Measurements from ENCODE around the gene ACAD10. TPM values are rescaled to one million over a fixed set of nuclear protein-coding genes. Genes with fewer than 3 reads are reported as not detected.
"Not testable (repeated sequence)": the region's sequence is repeated elsewhere in the genome, so short reads cannot be mapped to it uniquely, and the experiment has no call there.

The ACAD10 gene
- total and polyA plus RNA-seq, 2 donors, result 16.4 to 27.5 TPM

DNA sequence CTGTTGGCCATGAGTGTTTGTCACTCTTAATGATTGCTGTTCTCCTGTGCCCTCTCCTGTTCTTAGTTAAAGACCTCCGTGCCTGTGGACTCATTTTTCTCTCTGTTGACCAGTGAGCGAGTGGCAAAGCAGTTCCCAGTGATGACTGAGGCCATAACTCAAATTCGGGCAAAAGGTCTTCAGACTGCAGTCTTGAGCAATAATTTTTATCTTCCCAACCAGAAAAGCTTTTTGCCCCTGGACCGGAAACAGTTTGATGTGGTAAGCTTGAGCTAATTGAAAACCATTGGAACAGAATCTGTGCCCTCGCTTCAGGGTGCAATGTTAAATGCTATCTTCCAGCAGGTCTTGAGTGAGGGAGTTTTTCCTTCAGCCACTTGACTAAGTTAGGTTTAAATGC lies 19.8 kb downstream of the ACAD10 start:
- no peak for DNase-seq (ENCODE audit: extremely low spot score)
- Histone ChIP-seq H3K4me3 (ENCODE audit: low read depth, low read length) (no peak overlapping the region), H3K27ac (ENCODE audit: low read depth) (no peak overlapping the region), H3K36me3 (ENCODE audit: insufficient read depth) (peaks cover 7% of the 10 kb centered on the region), H3K4me1 (ENCODE audit: insufficient read depth) (no peaks in the 10 kb centered on the region)
- 79% methylated on average over 5 of the region's 5 CpGs for WGBS

DNA sequence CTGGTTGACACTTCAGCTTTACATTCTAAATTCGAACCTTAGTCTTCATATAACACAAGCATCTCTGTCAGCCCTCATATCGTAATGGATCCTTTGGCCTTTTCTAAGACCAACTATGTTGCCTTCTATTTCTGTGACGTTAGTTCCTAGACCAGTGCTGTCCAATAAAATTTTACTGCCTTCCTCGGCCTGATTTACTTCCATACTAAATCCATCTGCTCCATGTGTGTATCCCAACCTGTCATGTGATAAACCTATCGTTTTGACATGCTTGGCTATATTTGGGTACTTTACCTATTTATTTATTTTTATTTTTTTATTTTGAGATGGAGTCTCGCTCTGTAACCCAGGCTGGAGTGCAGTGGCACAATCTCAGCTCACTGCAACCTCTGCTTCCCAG lies 20.3 kb downstream of the ACAD10 start:
- no peak for DNase-seq (ENCODE audit: extremely low spot score)
- peaks cover 7% of the 10 kb centered on the region for H3K36me3 ChIP-seq (ENCODE audit: insufficient read depth)
- H3K4me1 ChIP-seq (ENCODE audit: insufficient read depth), result no peaks in the 10 kb centered on the region
- WGBS, result 57% methylated on average over 6 of the region's 6 CpGs
- no peak overlapping the region for H3K27ac ChIP-seq (ENCODE audit: low read depth)
- no peak overlapping the region for H3K4me3 ChIP-seq (ENCODE audit: low read depth, low read length)

GRCh38 chr12:111715279-111715678 lies 29.4 kb downstream of the ACAD10 start:
- Histone ChIP-seq H3K4me1 (ENCODE audit: insufficient read depth) (no peaks in the 10 kb centered on the region), H3K4me3 (ENCODE audit: low read depth, low read length) (no peak overlapping the region), H3K36me3 (ENCODE audit: insufficient read depth) (peaks cover 16% of the 10 kb centered on the region), H3K27ac (ENCODE audit: low read depth) (no peak overlapping the region)
- 67% methylated on average over 4 of the region's 4 CpGs for WGBS
- no peak for DNase-seq (ENCODE audit: extremely low spot score)

DNA sequence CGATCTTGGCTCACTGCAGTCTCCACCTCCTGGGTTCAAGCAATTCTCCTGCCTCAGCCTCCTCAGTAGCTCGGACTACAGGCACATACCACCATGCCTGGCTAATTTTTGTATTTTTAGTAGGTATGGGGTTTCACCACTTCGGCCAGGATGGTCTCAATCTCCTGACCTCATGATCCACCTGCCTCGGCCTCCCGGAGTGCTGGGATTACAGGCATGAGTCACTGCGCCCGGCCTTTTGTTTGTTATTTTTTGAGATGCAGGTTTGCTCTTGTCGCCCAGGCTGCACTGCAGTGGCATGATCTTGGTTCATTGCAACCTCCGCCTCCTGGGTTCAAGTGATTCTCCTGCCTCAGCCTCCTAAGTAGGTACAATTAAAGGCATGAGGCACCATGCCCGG lies 33.5 kb downstream of the ACAD10 start:
- not testable (repeated sequence) for H3K4me1 ChIP-seq (ENCODE audit: insufficient read depth); H3K27ac ChIP-seq (ENCODE audit: low read depth); H3K4me3 ChIP-seq (ENCODE audit: low read depth, low read length); DNase-seq (ENCODE audit: extremely low spot score)
- WGBS, result 93% methylated on average over 10 of the region's 10 CpGs
- peaks cover 10% of the 10 kb centered on the region for H3K36me3 ChIP-seq (ENCODE audit: insufficient read depth)

DNA sequence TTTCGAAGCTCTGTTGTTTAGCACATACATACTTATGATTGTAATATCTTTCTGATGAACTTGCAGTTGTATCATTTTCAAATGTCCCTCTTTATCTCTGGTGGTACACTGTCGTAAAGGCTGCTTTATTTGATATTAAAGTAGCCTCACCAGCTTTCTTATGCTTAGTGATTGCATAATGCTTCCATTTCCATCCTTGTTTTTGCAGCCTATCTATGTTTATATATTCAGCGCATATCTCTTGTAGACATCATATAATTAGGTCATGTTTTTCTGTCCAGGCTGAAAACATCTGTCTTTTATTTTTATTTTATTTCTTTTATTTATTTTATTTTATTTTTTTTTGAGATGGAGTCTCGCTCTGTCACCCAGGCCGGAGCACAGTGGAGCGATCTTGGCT lies 34.6 kb downstream of the ACAD10 start:
- Histone ChIP-seq H3K4me3 (ENCODE audit: low read depth, low read length) (no peak overlapping the region), H3K27ac (ENCODE audit: low read depth) (no peak overlapping the region), H3K4me1 (ENCODE audit: insufficient read depth) (no peaks in the 10 kb centered on the region), H3K36me3 (ENCODE audit: insufficient read depth) (peaks cover 10% of the 10 kb centered on the region)
- DNase-seq (ENCODE audit: extremely low spot score), result no peak
- 77% methylated on average over 6 of the region's 6 CpGs for WGBS

- not testable (repeated sequence) for DNase-seq (ENCODE audit: extremely low spot score); H3K4me1 ChIP-seq (ENCODE audit: insufficient read depth); H3K4me3 ChIP-seq (ENCODE audit: low read depth, low read length); H3K36me3 ChIP-seq (ENCODE audit: insufficient read depth); H3K27ac ChIP-seq (ENCODE audit: low read depth)
- 96% methylated on average over 46 of the region's 46 CpGs for WGBS
These were observed 38.0 kb downstream of the ACAD10 start for GRCh38 chr12:111723646-111724360.

- peaks cover 3% of the 10 kb centered on the region for H3K36me3 ChIP-seq (ENCODE audit: insufficient read depth)
- H3K27ac ChIP-seq (ENCODE audit: low read depth), result no peak overlapping the region
- DNase-seq (ENCODE audit: extremely low spot score), result no peak
- 99% methylated on average over 2 of the region's 2 CpGs for WGBS
- H3K4me1 ChIP-seq (ENCODE audit: insufficient read depth), result no peaks in the 10 kb centered on the region
- H3K4me3 ChIP-seq (ENCODE audit: low read depth, low read length), result no peak overlapping the region
These were observed 42.9 kb downstream of the ACAD10 start for GRCh38 chr12:111728795-111729194.

GRCh38 chr12:111730420-111730819 lies 44.6 kb downstream of the ACAD10 start:
- Histone ChIP-seq H3K36me3 (ENCODE audit: insufficient read depth) (peaks cover 6% of the 10 kb centered on the region), H3K27ac (ENCODE audit: low read depth) (no peak overlapping the region), H3K4me1 (ENCODE audit: insufficient read depth) (no peaks in the 10 kb centered on the region), H3K4me3 (ENCODE audit: low read depth, low read length) (no peak overlapping the region)
- WGBS, result 78% methylated on average over 9 of the region's 9 CpGs
- no peak for DNase-seq (ENCODE audit: extremely low spot score)

DNA sequence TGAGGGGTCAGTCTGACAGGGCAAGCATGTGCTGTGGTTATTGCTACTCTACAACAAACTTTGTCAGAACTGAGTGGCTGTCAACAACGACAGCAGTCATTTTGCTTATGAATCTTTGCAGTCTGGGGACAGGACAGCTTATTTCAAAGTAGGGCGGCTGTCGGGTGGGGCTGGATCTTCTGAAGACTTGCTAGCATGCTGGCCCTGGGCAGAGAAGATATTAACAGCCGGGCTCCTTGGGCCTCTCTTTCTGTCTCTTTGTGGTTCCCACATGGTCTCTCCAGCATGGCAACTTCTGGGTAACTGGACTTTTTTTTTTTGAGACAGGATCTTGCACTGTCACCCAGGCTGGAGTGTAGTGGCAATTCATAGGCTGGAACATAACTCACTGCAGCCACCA lies 46.9 kb downstream of the ACAD10 start:
- Histone ChIP-seq H3K4me3 (ENCODE audit: low read depth, low read length) (no peak overlapping the region), H3K36me3 (ENCODE audit: insufficient read depth) (peaks cover 10% of the 10 kb centered on the region)
- 89% methylated on average over 4 of the region's 4 CpGs for WGBS

DNA sequence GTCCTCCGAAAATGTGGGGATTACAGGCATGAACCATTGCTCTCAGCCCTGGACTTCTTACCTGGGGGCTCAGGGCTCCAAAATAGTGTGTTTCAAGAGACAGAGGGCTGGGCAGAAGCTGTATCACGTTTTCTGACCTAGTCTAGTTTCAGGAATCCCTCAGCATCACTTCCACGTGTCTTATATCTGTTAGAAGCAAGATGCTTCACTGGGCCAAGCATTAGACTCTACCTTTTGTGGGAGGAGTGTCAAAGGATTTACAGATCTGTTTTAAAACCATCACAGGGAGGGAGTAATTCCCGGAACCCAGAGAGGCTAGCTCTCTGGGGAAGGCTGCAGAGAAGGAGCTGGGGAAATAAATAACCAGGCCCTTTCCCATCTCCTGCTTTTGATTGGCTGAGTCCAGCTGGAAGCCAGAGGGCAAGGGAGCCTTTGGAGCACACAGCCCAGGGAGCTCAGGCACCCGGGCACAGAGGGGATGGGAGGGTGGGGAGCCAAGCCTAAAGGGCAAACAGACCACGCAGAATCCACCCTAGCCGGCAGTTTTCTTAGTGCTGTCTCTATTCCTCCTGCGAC lies 47.6 kb downstream of the ACAD10 start:
- H3K36me3 ChIP-seq (ENCODE audit: insufficient read depth), result peaks cover 10% of the 10 kb centered on the region
- H3K27ac ChIP-seq (ENCODE audit: low read depth), result no peak overlapping the region
- no peaks in the 10 kb centered on the region for H3K4me1 ChIP-seq (ENCODE audit: insufficient read depth)
- no peak for DNase-seq (ENCODE audit: extremely low spot score)
- 86% methylated on average over 8 of the region's 8 CpGs for WGBS
- H3K4me3 ChIP-seq (ENCODE audit: low read depth, low read length), result no peak overlapping the region

More for the DNA sequence above, 46.9 kb downstream of the ACAD10 start:
- H3K4me1 ChIP-seq (ENCODE audit: insufficient read depth), result no peaks in the 10 kb centered on the region
- no peak for DNase-seq (ENCODE audit: extremely low spot score)
- H3K27ac ChIP-seq (ENCODE audit: low read depth), result no peak overlapping the region

GRCh38 chr12:111739524-111739923 lies 53.7 kb downstream of the ACAD10 start:
- not testable (repeated sequence) for H3K27ac ChIP-seq (ENCODE audit: low read depth); H3K4me3 ChIP-seq (ENCODE audit: low read depth, low read length); H3K36me3 ChIP-seq (ENCODE audit: insufficient read depth); DNase-seq (ENCODE audit: extremely low spot score); H3K4me1 ChIP-seq (ENCODE audit: insufficient read depth)
- WGBS, result 98% methylated on average over 9 of the region's 9 CpGs

DNA sequence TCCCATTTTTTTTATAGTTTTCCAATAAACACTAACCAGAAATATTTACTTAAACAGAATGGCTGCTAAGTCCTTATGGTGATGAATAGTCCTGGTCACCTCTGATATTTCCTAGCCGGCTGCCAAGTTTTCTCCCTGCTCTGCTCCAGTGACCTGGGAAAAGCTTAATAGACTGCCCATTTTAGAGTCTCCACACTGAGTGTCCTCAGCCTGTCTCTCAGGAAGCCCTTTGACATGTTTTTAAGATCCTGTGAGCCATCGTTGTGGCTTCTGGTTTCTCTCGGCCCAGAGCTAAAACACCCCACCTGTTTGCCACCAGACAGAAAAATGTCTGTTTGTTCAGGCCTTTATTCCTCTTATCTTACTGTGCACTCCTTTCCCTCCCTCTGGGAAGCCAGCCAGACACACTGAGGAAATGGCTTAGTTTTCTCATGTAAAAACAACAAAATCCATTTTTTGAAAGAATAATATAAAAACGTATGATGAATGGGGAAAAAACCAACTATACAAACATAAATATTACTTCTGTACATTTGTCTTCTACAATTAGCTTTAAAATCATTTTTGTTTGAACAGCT lies 55.5 kb downstream of the ACAD10 start:
- 27% methylated on average over 4 of the region's 4 CpGs for WGBS
- no peak overlapping the region for H3K27ac ChIP-seq (ENCODE audit: low read depth)
- DNase-seq (ENCODE audit: extremely low spot score), result no peak
- no peaks in the 10 kb centered on the region for H3K4me1 ChIP-seq (ENCODE audit: insufficient read depth)
- H3K4me3 ChIP-seq (ENCODE audit: low read depth, low read length), result no peak overlapping the region
- H3K36me3 ChIP-seq (ENCODE audit: insufficient read depth), result peaks cover 8% of the 10 kb centered on the region

GRCh38 chr12:111745211-111745610 lies 59.4 kb downstream of the ACAD10 start:
- peaks cover 3% of the 10 kb centered on the region for H3K36me3 ChIP-seq (ENCODE audit: insufficient read depth)
- WGBS, result 86% methylated on average over 4 of the region's 4 CpGs

GRCh38 chr12:111747333-111747732 lies 61.5 kb downstream of the ACAD10 start:
- peaks cover 3% of the 10 kb centered on the region for H3K36me3 ChIP-seq (ENCODE audit: insufficient read depth)
- H3K4me1 ChIP-seq (ENCODE audit: insufficient read depth), result no peaks in the 10 kb centered on the region
- H3K27ac ChIP-seq (ENCODE audit: low read depth), result no peak overlapping the region
- no peak for DNase-seq (ENCODE audit: extremely low spot score)
- H3K4me3 ChIP-seq (ENCODE audit: low read depth, low read length), result no peak overlapping the region
- 87% methylated on average over 9 of the region's 9 CpGs for WGBS

More at GRCh38 chr12:111745211-111745610, 59.4 kb downstream of the ACAD10 start:
- H3K4me1 ChIP-seq (ENCODE audit: insufficient read depth), result no peaks in the 10 kb centered on the region
- no peak overlapping the region for H3K27ac ChIP-seq (ENCODE audit: low read depth)
- no peak overlapping the region for H3K4me3 ChIP-seq (ENCODE audit: low read depth, low read length)
- no peak for DNase-seq (ENCODE audit: extremely low spot score)
